GM19035 (cell line): ENCODE data around the gene TRPV2.

Experiments used
- ATAC-seq: cut with Tn5 transposase; IDR thresholded peaks from one replicate; pipeline ENCODE4 v1.9.1; 2021; ENCODE audit not compliant: unreplicated experiment

The TRPV2 gene

GRCh38 chr17:16453493-16453851, 38.1 kb downstream of the TRPV2 start:
- no peak for ATAC-seq

GRCh38 chr17:16455997-16456741, 40.8 kb downstream of the TRPV2 start:
- ATAC-seq, result no peak

GRCh38 chr17:16456742-16457316, 41.5 kb downstream of the TRPV2 start:
- no peak for ATAC-seq

- ATAC-seq, result no peak
Measured at GRCh38 chr17:16459271-16459670, 43.9 kb downstream of the TRPV2 start.

GRCh38 chr17:16459855-16460550, 44.6 kb downstream of the TRPV2 start:
- ATAC-seq, result no peak

- no peak for ATAC-seq
Measured at GRCh38 chr17:16460796-16461605, 45.6 kb downstream of the TRPV2 start.

- no peak for ATAC-seq
Measured at GRCh38 chr17:16461606-16461866, 46.2 kb downstream of the TRPV2 start.

GRCh38 chr17:16462070-16462864, 46.9 kb downstream of the TRPV2 start:
- no peak for ATAC-seq

GRCh38 chr17:16463358-16464302, 48.3 kb downstream of the TRPV2 start:
- no peak for ATAC-seq

GRCh38 chr17:16464303-16465051, 49.1 kb downstream of the TRPV2 start:
- no peak for ATAC-seq

GRCh38 chr17:16465052-16465312, 49.6 kb downstream of the TRPV2 start:
- no peak for ATAC-seq

- ATAC-seq, result no peak
Measured at GRCh38 chr17:16465861-16466338, 50.5 kb downstream of the TRPV2 start.

- no peak for ATAC-seq
Measured at GRCh38 chr17:16466407-16466806, 51.0 kb downstream of the TRPV2 start.

GRCh38 chr17:16467044-16467443, 51.7 kb downstream of the TRPV2 start:
- no peak for ATAC-seq

- no peak for ATAC-seq
Measured at GRCh38 chr17:16467886-16468285, 52.5 kb downstream of the TRPV2 start.

- ATAC-seq, result no peak
Measured at GRCh38 chr17:16468428-16468992, 53.1 kb downstream of the TRPV2 start.

GRCh38 chr17:16470265-16470664, 54.9 kb downstream of the TRPV2 start:
- no peak for ATAC-seq

GRCh38 chr17:16471295-16471694, 55.9 kb downstream of the TRPV2 start:
- no peak for ATAC-seq

- ATAC-seq, result no peak
Measured at GRCh38 chr17:16472539-16472938, 57.2 kb downstream of the TRPV2 start.
